Body of pancreas (tissue), 4 donors: ENCODE results near the gene ACAA1.

Experiments
- POLR2A ChIP-seq, 3 donors: fragments of 450-650 bp; IDR thresholded peaks; one replicate each; pipeline ENCODE4 v1.6.1; 2016; ENCODE audit warnings: antibody characterized with exemption in 3 of 3, mild to moderate bottlenecking in 2 of 3
- TF ChIP-seq, protein P1 (sequence below), 7 experiments: fragments of 450-650 bp in 4 of 7; fragments of 200-600 bp in 3 of 7; sonication (generic) in 3 of 7; IDR thresholded peaks; one replicate each; pipeline ENCODE4 v1.5.1; 2016 to 2019; ENCODE audit warnings: antibody characterized with exemption in 7 of 7

DNA sequence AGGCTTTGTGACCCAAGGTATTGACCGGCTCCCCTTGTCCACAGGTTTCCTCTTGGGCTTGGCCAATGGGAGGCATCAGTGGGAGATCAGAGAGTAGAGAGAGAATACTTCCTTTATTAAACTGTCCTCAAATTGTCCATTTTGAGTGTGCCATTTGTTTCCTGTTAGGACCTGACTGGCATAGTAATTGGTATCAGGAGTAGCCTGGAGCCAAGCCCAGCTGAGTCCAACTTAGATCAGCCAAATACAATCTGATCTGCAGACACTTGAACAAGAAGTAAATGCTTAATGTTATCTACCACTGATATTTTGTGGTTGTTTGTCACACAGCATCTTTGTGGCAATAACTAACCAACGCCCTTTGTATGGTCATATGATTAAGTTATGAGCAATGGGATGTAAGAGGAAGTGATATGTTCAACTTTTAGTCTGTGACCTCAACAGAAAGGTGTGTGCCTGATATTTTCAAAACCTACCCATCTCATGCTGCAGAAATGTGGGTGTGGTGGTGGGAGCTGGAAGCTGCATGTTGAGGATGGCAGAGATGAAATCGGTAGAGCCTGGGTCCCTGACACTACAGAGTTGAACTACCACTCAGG is 14.8 kb upstream of the ACAA1 start:
- TF ChIP-seq, protein P1, sequence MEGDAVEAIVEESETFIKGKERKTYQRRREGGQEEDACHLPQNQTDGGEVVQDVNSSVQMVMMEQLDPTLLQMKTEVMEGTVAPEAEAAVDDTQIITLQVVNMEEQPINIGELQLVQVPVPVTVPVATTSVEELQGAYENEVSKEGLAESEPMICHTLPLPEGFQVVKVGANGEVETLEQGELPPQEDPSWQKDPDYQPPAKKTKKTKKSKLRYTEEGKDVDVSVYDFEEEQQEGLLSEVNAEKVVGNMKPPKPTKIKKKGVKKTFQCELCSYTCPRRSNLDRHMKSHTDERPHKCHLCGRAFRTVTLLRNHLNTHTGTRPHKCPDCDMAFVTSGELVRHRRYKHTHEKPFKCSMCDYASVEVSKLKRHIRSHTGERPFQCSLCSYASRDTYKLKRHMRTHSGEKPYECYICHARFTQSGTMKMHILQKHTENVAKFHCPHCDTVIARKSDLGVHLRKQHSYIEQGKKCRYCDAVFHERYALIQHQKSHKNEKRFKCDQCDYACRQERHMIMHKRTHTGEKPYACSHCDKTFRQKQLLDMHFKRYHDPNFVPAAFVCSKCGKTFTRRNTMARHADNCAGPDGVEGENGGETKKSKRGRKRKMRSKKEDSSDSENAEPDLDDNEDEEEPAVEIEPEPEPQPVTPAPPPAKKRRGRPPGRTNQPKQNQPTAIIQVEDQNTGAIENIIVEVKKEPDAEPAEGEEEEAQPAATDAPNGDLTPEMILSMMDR (IDR thresholded peaks at IDR 0.05), result no peak
- TF ChIP-seq POLR2A (IDR thresholded peaks at IDR 0.05), result no peak
